GM21723 (cell line): ENCODE measurements around the gene PSME2.

Experiments used
- ATAC-seq: cut with Tn5 transposase; IDR thresholded peaks from one replicate; pipeline ENCODE4 v1.9.1; 2021; ENCODE audit warnings: mild to moderate bottlenecking, moderate library complexity; ENCODE audit not compliant: unreplicated experiment

The PSME2 gene

GRCh38 chr14:24096545-24097181 is 49.7 kb downstream of the PSME2 start:
- no peak for ATAC-seq

DNA sequence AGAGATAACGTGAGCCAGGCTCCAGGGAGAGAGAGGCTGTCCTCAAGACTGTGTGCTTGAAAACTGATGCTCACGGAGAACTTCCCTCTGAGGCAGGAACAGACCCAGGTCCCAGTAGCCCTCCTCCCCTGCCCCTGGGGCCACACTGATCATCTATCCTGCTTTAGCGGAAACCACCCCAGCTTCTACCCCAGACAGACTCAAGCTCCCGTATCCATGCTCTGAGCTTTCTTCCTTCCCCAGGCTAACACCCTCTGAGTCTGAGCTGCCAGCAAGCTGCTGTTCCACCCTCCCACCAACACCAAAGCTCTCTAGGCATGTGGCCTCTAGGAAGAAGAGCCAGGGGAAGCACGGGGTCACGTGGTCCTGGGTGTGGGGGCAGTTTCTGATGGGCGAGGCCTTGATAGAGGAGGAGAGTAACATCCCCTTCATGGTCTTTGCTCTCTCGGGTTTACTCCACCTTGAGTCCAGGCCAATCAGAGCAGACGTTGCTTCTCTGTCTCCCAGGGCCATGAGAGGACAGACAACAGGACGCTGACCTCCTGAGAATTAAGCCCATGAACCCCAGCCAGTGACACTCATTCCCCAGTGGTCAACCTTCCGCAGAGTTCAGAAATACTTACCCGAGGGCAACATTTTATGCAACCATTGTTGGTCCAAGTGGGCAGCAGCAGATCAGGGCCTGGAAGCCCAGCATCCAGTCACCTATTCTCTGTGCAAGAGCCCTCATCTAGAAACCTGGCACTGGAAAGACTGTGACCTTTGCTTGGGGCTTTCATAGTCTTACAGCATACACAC is 50.9 kb downstream of the PSME2 start:
- peak; percentile 72 for ATAC-seq

GRCh38 chr14:24094841-24095270 is 51.6 kb downstream of the PSME2 start:
- peak; percentile 7 for ATAC-seq

- ATAC-seq: peak; percentile 51
Observed at GRCh38 chr14:24093901-24094840, 52.2 kb downstream of the PSME2 start, which contains the start of gene PCK2. PCK2 (plus strand) TSS chr14:24094311; CDS start chr14:24094406, 95 bp downstream.
